T-cell (primary cell): ENCODE data around the gene ERC2. TPM values are rescaled to one million over a fixed set of nuclear protein-coding genes. Genes with fewer than 3 reads are reported as not detected.

Source experiments
- ATAC-seq, 4 experiments: fragments of 200-7000 bp in 3 of 4; fragments of 150-1000 bp in 1 of 4; cut with Tn5 transposase; replicated peaks in 1 of 4; 1 replicate in 3 of 4; 2 replicates in 1 of 4; pipeline ENCODE4 v1.10.0; 2021; ENCODE audit warnings: moderate library complexity in 3 of 4, mild to moderate bottlenecking in 2 of 4, moderate number of reproducible peaks in 1 of 4
- CTCF ChIA-PET, 2 donors: fragments of 300-600 bp; sonication (Branson Sonifier 250); formaldehyde crosslinking; loops; one replicate each; lab custom pipeline; 2022; ENCODE audit warnings: antibody characterized with exemption in 2 of 2; lab: Charles Lee
- POLR2A ChIA-PET, 2 donors: fragments of 300-600 bp; sonication (Branson Sonifier 250); formaldehyde crosslinking; loops; one replicate each; lab custom pipeline; 2022; ENCODE audit warnings: antibody characterized with exemption in 2 of 2; lab: Charles Lee
- DNase-seq, 35 experiments: peaks; one replicate each; pipeline versions ENCODE4 v3.0.0 to v3.0.0-alpha.2; 2013 to 2023
- H3K27ac ChIP-seq: one replicate; pipeline ENCODE4 v1.5.1; 2013; ENCODE audit warnings: low read length
- H3K27me3 ChIP-seq, 2 experiments: replicated peaks in 1 of 2; 1 replicate in 1 of 2; 2 replicates in 1 of 2; pipeline versions ENCODE4 v1.6.1 to v1.7.0; 2013; ENCODE audit warnings: low read length in 1 of 2, mixed read lengths in 1 of 2; ENCODE audit not compliant: control insufficient read depth in 2 of 2, insufficient read depth in 2 of 2; ENCODE audit errors: extremely low read depth in 1 of 2
- H3K36me3 ChIP-seq, 2 donors: 1 replicate in 1 of 2; 2 replicates in 1 of 2; pipeline versions ENCODE4 v1.6.1 to v1.7.0; 2013; ENCODE audit warnings: low read length in 1 of 2; ENCODE audit not compliant: control insufficient read depth in 2 of 2, insufficient read depth in 1 of 2; ENCODE audit errors: extremely low read depth in 1 of 2
- H3K4me1 ChIP-seq, 2 experiments: 1 replicate in 1 of 2; 2 replicates in 1 of 2; pipeline versions ENCODE4 v1.6.1 to v1.7.0; 2013; ENCODE audit warnings: low read length in 2 of 2, mixed read lengths in 1 of 2; ENCODE audit not compliant: insufficient read depth in 2 of 2, control insufficient read depth in 1 of 2; ENCODE audit errors: extremely low read depth in 1 of 2
- H3K4me3 ChIP-seq, 2 donors: 1 replicate in 1 of 2; 2 replicates in 1 of 2; pipeline versions ENCODE4 v1.5.1 to v1.7.0; 2013; ENCODE audit warnings: mild to moderate bottlenecking in 2 of 2, low read length in 1 of 2, moderate library complexity in 1 of 2; ENCODE audit not compliant: control insufficient read depth in 1 of 2; ENCODE audit errors: extremely low read depth in 1 of 2
- H3K9me3 ChIP-seq: 2 replicates; pipeline ENCODE4 v1.7.0; 2013
- H3K27ac Mint-ChIP-seq, 2 donors: one replicate each; pipeline ENCODE4 v1.8.0; 2020 to 2021; ENCODE audit warnings: mild to moderate bottlenecking in 2 of 2, mixed read lengths in 2 of 2
- H3K27me3 Mint-ChIP-seq, 2 donors: one replicate each; pipeline ENCODE4 v1.8.0; 2021 to 2022; ENCODE audit warnings: mixed read lengths in 2 of 2
- H3K36me3 Mint-ChIP-seq: one replicate; pipeline ENCODE4 v1.8.0; 2021; ENCODE audit warnings: mixed read lengths
- H3K4me1 Mint-ChIP-seq, 3 donors: one replicate each; pipeline ENCODE4 v1.8.0; 2020 to 2022; ENCODE audit warnings: mixed read lengths in 3 of 3, mild to moderate bottlenecking in 1 of 3
- H3K4me3 Mint-ChIP-seq, 3 donors: one replicate each; pipeline ENCODE4 v1.8.0; 2020 to 2022; ENCODE audit warnings: mild to moderate bottlenecking in 3 of 3, mixed read lengths in 3 of 3, moderate library complexity in 3 of 3
- H3K9me3 Mint-ChIP-seq, 3 donors: one replicate each; pipeline ENCODE4 v1.8.0; 2020 to 2022; ENCODE audit warnings: mixed read lengths in 3 of 3
- WGBS: methylation state at CpG from one replicate; pipeline ENCODE4 v1.1.5; 2013; ENCODE audit warnings: missing lambda C conversion rate; ENCODE audit not compliant: insufficient coverage; 5-methylcytosine and 5-hydroxymethylcytosine counted together
- total RNA-seq, 35 experiments: library from RNA in 6 of 35; stranded (reverse) in 6 of 35; fragments of 120-200 nt in 1 of 35; gene quantifications; one replicate each; pipeline versions ENCODE4 v1.2.1 to v1.2.4 and lab custom pipeline; 2013 to 2026

Gene ERC2
- total RNA-seq, 5 donors from 2014 or later (not counting 1 experiment from before 2014, with no cell fraction given), result not detected

DNA sequence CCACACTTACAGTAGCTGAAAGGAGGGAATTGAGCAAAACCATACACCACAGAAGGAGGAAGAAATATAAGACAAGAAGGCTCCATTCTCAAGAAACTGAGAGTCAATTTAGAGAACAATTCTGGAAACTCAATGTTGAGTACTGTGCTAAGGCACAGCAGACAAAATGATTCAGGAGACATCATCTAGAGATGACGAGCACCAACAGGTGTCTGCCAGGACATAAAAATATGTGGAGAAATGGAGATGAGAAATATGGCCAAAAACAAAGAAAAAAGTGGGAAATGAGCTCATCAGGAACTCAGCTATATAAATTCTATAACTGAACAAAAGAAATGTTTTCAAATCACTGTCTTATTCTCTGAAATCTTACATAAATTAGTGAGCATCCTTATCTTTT lies 343.7 kb downstream of the ERC2 start:
- no peak overlapping the region for H3K4me3 Mint-ChIP-seq
- H3K27ac Mint-ChIP-seq, result no peak overlapping the region
- DNase-seq (no peak), ATAC-seq (no peak)
- ChIA-PET CTCF (no interaction called here), POLR2A (no interaction called here)
- H3K27me3 ChIP-seq, result no peaks in the 10 kb centered on the region
- H3K4me3 ChIP-seq, result no peak overlapping the region
- no peaks in the 10 kb centered on the region for H3K4me1 Mint-ChIP-seq
- peaks cover 0 to 3% (median 0%) of the 10 kb centered on the region in 3 donors for H3K9me3 Mint-ChIP-seq
- no peak overlapping the region for H3K27ac ChIP-seq
- WGBS, result no CpG with 5 or more reads among the region's 1 CpG
- peaks cover 0 to 20% of the 10 kb centered on the region in 2 donors for H3K27me3 Mint-ChIP-seq
- H3K36me3 ChIP-seq, result no peaks in the 10 kb centered on the region
- no peaks in the 10 kb centered on the region for H3K9me3 ChIP-seq
- H3K36me3 Mint-ChIP-seq, result no peaks in the 10 kb centered on the region
- no peaks in the 10 kb centered on the region for H3K4me1 ChIP-seq

DNA sequence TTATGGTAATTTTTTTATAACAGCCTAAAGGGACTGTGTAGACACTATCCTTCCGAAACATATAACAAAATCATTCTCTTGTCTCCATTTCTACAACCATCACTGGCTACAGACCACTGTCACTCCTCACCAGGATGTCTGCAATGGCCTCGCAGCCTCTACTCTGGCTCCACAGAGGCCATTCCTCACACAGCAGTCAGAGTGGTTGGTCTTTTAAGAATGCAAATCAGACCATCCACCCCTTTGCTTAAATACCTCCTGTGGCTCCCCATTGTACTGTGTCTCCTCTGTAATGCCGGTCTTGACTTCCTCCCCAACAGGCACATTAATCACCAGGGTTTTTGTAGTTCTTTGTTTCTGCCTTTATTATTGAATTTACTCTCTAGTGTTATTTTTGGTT lies 344.8 kb downstream of the ERC2 start:
- Mint-ChIP-seq H3K36me3 (no peaks in the 10 kb centered on the region), H3K27ac (no peak overlapping the region), H3K27me3 (peaks cover 0 to 16% of the 10 kb centered on the region in 2 donors), H3K4me3 (no peak overlapping the region), H3K9me3 (peaks cover 0 to 3% (median 0%) of the 10 kb centered on the region in 3 donors), H3K4me1 (no peaks in the 10 kb centered on the region)
- no CpG with 5 or more reads among the region's 3 CpGs for WGBS
- H3K4me3 ChIP-seq, result no peak overlapping the region
- H3K27me3 ChIP-seq, result no peaks in the 10 kb centered on the region
- ATAC-seq (no peak), DNase-seq (no peak)
- H3K4me1 ChIP-seq, result no peaks in the 10 kb centered on the region
- ChIA-PET POLR2A (no interaction called here), CTCF (no interaction called here)
- H3K36me3 ChIP-seq, result no peaks in the 10 kb centered on the region
- no peak overlapping the region for H3K27ac ChIP-seq
- H3K9me3 ChIP-seq, result no peaks in the 10 kb centered on the region

GRCh38 chr3:56122911-56123310 lies 345.4 kb downstream of the ERC2 start:
- no peak for ATAC-seq

GRCh38 chr3:56121716-56122115 lies 346.6 kb downstream of the ERC2 start:
- ATAC-seq (no peak), DNase-seq (no peak)
- no peaks in the 10 kb centered on the region for H3K36me3 ChIP-seq
- no peaks in the 10 kb centered on the region for H3K9me3 ChIP-seq
- H3K4me3 ChIP-seq, result no peak overlapping the region
- no peaks in the 10 kb centered on the region for H3K27me3 ChIP-seq
- Mint-ChIP-seq H3K36me3 (no peaks in the 10 kb centered on the region), H3K27me3 (peaks cover 0 to 12% of the 10 kb centered on the region in 2 donors), H3K4me3 (no peak overlapping the region), H3K4me1 (no peaks in the 10 kb centered on the region), H3K9me3 (peaks cover 0 to 10% (median 0%) of the 10 kb centered on the region in 3 donors), H3K27ac (no peak overlapping the region)
- H3K27ac ChIP-seq, result no peak overlapping the region
- CTCF ChIA-PET, result no interaction called here
- WGBS, result 80% methylated on average over 1 of the region's 2 CpGs
- POLR2A ChIA-PET, result no interaction called here
- H3K4me1 ChIP-seq, result no peaks in the 10 kb centered on the region

More at GRCh38 chr3:56122911-56123310, 345.4 kb downstream of the ERC2 start:
- Mint-ChIP-seq H3K27me3 (peaks cover 0 to 13% of the 10 kb centered on the region in 2 donors), H3K4me3 (no peak overlapping the region), H3K4me1 (no peaks in the 10 kb centered on the region), H3K36me3 (no peaks in the 10 kb centered on the region), H3K27ac (no peak overlapping the region), H3K9me3 (peaks cover 0 to 3% (median 0%) of the 10 kb centered on the region in 3 donors)
- ChIA-PET POLR2A (no interaction called here), CTCF (no interaction called here)
- H3K4me3 ChIP-seq, result no peak overlapping the region
- 78% methylated on average over 1 of the region's 2 CpGs for WGBS
- no peak overlapping the region for H3K27ac ChIP-seq
- no peaks in the 10 kb centered on the region for H3K4me1 ChIP-seq
- DNase-seq, result no peak
- H3K9me3 ChIP-seq, result no peaks in the 10 kb centered on the region
- H3K36me3 ChIP-seq, result no peaks in the 10 kb centered on the region
- H3K27me3 ChIP-seq, result no peaks in the 10 kb centered on the region

DNA sequence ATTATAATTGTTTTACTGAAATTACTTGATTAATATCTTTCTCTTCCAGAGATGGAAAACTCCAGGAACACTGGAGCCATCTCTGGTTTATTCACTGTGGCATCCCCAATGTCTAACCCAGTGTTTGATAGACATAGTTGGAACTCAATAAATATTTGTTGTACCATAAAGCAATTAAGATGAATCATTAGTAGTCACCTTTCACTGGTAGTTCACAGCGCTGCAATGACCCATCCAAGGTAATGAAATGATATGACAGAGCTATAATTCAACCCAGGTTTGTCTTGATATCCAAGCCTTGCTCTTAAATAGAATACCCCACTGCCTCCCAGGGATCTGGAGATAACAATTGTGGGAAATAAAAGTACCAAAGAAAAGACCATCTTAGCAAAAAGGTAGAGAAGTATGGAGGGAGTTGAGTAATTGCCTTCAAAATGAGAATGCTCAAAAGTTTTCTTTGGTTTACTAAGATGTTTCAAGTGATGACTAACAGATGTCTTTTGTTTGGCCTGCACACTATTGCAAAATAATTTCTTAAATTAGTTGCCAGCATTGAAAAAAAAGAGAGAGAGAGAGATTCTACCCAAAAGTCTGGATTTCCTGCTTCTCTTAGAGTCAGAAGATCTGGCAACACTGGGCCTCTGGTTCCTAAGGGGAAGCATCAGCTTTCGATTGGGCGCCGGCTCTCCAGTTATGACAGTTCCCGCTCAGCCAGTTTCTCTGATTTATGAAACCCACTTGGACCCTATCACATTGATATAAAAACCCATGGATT lies 348.5 kb downstream of the ERC2 start:
- H3K4me3 ChIP-seq, result no peak overlapping the region
- no peaks in the 10 kb centered on the region for H3K27me3 ChIP-seq
- H3K27me3 Mint-ChIP-seq, result peaks cover 0 to 8% of the 10 kb centered on the region in 2 donors
- DNase-seq (no peak), ATAC-seq (no peak)
- no peaks in the 10 kb centered on the region for H3K36me3 Mint-ChIP-seq
- H3K27ac Mint-ChIP-seq, result no peak overlapping the region
- H3K27ac ChIP-seq, result no peak overlapping the region
- ChIA-PET CTCF (no interaction called here), POLR2A (interaction anchor here in 1 of 2 donors (0.6 kb wide), 1 partner anchor 14 kb away, joined by 3 read pairs; no protein-coding TSS in a partner anchor)
- peaks cover 4 to 14% (median 7%) of the 10 kb centered on the region in 3 donors for H3K9me3 Mint-ChIP-seq
- no peak overlapping the region for H3K4me3 Mint-ChIP-seq
- H3K9me3 ChIP-seq, result no peaks in the 10 kb centered on the region
- no peaks in the 10 kb centered on the region for H3K36me3 ChIP-seq
- H3K4me1 Mint-ChIP-seq, result no peaks in the 10 kb centered on the region
- H3K4me1 ChIP-seq, result no peaks in the 10 kb centered on the region
- WGBS, result no CpG with 5 or more reads among the region's 5 CpGs

- Mint-ChIP-seq H3K9me3 (peaks cover 7 to 14% (median 8%) of the 10 kb centered on the region in 3 donors), H3K27me3 (peaks cover 0 to 4% of the 10 kb centered on the region in 2 donors), H3K27ac (no peak overlapping the region), H3K4me3 (no peak overlapping the region), H3K36me3 (no peaks in the 10 kb centered on the region), H3K4me1 (no peaks in the 10 kb centered on the region)
- ATAC-seq (no peak), DNase-seq (no peak)
- no peaks in the 10 kb centered on the region for H3K9me3 ChIP-seq
- POLR2A ChIA-PET, result no interaction called here
- H3K4me1 ChIP-seq, result no peaks in the 10 kb centered on the region
- CTCF ChIA-PET, result no interaction called here
- no CpG with 5 or more reads among the region's 1 CpG for WGBS
- H3K36me3 ChIP-seq, result no peaks in the 10 kb centered on the region
- H3K27me3 ChIP-seq, result no peaks in the 10 kb centered on the region
- H3K27ac ChIP-seq, result no peak overlapping the region
- H3K4me3 ChIP-seq, result no peak overlapping the region
Observed at GRCh38 chr3:56118968-56119367, 349.3 kb downstream of the ERC2 start.
